CD4-positive, alpha-beta T cell treated with Interleukin-4 for 4 hours (primary cell): ENCODE results near the gene SYNJ1.
"Not testable (repeated sequence)": the region's sequence is repeated elsewhere in the genome, so short reads cannot be mapped to it uniquely, and the experiment has no call there.

Experiments
- DNase-seq: peaks from one replicate; pipeline ENCODE4 v3.0.0-alpha.2; 2020

Gene SYNJ1

DNA sequence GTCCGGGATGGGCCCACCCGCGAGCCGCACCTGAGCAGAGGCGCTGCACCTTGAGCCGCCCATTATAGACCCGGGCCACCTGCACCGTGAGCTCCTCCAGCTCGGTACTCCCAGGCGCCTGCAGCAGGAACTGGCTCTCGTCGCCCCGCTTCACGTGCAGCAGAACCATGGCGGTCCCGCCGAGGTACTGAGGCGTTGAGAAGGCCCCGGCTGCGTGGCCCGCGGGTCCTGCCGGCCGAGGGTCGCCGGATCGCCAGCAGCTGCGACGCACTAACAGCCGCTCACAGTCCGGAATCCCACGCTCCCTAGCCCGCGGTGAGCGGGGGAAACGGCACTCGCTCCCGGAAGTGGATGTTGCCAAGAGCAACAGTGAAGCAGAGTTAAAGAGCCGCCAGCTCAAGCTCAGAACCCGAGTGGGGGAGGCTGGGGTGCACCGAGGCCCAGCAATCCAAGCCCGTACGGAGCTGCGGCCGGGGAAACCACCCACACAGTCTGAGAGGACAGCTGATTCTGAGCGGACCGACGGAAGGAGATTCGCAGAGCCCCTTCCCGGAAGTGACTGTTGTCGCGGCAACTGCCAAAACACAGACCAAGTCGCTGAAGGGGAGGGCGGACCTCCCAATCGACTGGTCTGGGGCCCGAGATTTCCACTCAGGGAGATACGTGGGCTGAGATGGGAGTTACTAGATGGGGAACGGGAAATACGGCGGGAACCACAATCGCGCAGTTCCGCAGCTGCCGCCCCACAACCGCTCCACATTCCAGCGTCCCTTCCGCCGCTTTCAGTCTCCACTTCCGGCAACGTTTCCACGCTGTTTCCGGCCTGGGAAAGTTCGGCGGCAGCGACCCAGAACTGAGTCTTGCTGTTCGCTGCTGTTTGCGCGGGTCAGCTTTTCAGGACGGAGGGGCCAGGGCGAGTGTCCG, 115.5 kb downstream of the SYNJ1 start, which contains the start of gene CFAP298:
Gene CFAP298, minus strand, starts transcription at position 303 of the 924 bp plus-strand sequence. Its CDS starts 134 bp downstream, at position 169.
- DNase-seq = peak; percentile 92

DNA sequence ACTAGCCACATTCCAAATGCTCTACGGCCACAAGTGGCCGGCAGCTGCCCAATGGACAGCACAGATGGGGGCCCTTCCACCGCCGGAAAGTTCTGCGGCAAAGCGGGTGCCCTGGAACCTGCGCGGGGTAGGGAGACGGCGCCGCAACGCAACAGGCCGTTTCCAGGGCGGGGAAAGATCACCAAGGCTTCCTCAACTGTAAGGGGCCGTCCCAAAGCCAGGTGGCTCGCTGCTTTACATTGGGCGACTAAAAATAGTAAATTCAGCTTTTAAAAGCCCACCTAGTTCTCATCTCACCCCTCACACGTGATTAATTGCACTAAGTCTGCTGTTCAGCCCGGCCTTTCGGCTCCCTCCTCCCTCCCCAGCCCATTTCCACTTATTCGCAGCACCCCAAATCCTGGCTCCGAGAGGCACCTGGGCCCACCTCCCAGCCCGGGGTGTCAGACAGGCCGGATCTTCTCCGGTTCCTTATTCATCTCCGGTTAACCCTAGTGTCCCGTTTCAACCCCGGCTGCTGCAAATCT, 116.3 kb downstream of the SYNJ1 start:
- DNase-seq = peak; percentile 10

DNA sequence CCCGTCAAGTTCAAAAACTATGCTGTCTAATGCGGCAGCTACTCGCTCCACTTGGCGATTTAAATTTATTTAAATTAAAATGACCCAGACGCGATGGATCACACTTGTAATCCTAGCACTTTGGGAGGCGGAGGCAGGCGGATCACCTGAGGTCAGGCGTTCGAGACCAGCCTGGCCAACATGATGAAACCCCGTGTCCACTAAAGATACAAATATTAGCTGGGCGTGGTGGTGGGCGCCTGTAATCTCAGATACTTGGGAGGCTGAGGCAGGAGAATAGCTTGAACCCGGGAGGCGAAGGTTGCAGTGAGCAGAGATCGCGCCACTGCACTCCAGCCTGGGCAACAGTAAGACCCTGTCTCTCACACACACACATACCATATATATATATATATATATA, 116.9 kb downstream of the SYNJ1 start:
- not testable (repeated sequence) for DNase-seq

DNA sequence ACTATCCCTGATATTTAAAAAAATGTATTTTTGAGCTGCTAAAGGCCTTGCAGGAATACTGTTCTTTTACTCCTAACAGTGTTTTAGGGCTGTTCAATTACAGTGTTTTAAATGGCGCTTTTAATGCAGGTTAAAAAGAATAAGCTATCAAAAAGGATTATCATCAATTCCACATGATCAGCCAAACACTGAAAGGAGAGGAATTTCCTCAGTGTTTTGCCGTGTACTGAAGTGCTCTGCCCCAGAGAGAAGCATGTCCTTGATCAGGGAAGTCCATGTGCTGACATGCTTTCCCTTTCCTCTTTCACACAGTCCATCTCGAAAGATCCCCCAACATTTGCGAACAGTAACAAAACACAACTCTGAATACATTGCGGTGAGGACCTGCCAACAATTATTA, 119.0 kb downstream of the SYNJ1 start:
- no peak for DNase-seq

DNA sequence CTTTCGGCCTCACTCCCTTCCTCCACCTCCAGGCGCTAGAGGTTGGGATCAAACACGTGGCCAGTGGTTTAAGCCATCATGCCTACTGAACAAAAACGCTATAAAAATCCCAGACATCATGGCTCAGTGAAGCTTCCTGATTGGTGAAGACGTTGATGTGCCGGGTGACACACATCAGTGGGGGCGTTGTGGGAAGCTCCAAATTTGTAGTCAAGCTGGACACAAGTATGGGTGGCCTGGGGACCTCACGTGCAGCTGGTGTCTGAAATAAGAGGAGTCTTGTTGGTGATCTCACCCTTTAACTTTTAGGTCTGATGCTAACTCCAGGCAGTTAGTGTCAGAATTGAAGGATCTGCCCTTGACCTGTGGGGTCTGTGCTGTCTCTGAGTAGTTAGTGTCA, 122.3 kb downstream of the SYNJ1 start:
- no peak for DNase-seq

DNA sequence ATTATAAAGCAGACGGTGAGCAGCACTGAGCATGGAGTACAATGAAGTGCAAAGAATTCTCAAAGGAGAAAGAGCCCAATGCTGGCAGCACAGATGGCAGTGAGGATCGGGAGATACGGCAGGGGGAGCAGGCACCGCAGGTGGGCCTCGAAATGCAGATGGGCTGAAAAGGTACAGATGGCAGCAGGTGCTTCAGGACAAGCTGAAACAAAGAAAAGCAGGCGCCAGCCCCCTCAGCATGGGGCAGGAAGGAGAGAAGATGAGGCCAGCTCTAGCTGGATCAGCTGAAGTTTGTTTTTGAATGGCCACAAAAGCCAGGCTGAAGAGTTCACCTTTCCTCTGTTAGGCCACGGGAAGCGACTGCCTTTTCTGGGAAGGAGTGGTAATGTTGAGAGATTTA, 123.3 kb downstream of the SYNJ1 start:
- DNase-seq = no peak

DNA sequence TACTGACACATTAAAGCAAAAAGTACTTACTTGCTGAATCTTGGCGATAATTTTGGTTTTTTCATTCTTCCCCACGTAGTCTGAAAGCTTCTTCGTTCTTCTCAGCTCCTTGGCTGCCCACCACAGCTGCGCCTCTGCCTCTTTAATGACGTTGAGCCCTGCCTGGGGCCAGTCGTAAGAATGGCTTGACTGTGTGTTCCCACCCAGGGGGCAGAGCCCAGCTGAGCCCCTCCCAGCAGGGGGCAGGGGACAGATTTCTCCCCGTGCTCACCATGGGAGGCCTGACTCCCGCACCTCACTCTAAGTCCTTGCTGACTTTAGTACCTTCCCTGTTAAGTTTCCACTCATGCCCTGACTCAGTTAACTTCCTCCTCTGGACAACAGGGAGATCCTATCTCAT, 124.7 kb downstream of the SYNJ1 start:
- no peak for DNase-seq

DNA sequence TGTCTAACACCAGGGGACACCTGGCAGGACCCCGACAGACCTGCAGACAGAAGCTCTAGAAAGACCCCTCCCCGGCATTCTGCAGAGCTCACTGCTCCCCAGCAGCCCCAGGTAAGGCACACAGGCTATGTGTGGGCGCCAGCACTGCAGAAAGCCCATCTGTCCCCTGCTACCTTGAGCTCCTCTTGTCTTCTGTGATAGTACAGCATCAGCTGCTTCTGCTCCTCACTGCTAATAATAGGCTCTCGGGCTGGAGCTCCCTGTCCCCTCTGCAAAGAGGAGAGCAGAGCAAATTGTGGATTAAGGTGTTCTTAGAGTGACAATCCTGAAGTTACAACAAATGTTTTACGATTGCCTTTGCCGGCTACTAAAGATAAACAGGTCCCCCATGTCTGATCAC, 125.7 kb downstream of the SYNJ1 start:
- DNase-seq = no peak

DNA sequence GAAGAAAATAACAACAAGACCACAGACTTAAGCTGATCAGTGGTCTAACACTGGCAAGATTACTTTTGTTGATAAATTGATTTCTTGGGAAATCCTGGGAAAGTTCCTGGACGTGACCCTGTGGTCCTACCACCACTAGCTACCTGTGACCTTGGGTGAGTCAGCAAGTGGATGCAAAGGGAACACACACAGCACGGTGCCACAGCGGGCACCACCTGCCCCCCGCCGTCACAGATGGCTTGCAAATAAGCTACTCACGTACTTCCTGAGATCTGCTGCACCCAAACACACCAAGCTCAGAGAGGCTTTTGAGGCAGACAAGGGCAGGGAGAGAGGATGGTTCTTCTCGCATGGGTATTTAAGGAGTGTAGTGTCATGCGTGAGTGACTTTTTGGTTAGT, 128.3 kb downstream of the SYNJ1 start:
- DNase-seq = no peak

DNA sequence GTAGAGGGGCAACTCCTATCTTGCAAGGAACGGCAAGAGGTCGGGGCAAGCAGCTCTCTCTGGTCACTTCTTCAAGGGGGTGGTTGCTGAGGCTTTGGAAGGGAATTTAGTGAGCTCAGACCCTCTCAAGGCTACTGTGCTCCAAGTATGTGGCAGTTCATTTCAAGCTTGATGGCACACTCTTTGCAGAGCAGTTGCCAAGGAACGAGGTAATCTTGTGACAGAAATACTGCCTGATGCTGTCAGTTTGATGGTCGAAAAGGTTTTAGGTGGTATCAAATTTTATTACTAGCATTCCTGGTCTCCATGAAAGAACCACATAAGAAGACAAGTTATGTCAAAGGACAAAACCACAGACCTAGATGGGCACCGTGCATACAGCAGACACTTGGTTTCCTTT, 128.7 kb downstream of the SYNJ1 start:
- DNase-seq = no peak

DNA sequence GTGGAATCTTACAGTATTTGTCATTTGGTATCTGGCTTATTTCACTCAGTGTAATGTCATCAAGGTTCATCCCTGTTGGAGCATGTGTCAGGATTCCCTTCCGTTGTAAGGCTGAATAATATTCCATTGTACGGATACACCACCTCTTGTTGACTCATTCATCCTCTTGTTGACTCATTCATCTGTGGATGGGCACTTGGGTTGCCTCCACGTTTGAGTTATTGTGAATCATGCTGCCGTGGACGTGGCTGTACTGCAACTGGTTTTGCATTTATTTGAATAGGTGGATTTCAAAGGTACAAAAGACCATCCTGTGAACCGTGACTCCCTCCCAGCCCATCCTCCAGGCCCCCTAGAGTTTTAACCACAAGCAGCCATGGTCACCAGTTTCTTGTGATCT, 130.6 kb downstream of the SYNJ1 start:
- DNase-seq = no peak

DNA sequence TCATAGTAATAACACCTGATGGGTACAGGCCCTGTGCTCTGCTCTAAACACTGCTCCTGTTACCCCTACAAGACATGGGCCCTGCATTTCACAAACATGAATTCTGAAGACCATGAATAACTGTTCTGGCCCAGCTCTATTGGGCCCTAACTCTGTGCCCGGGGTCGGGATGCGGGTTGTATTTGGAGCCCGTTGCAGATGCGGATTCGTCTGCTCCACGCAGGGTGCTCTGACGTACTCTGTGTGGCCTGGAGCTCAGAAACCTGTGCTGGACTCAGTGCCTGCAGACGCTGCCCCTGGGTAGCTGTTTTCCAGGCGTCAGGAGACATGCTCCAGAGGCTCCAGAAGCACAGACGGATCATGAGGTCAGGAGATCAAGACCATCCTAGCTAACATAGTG, 132.4 kb downstream of the SYNJ1 start:
- no peak for DNase-seq

DNA sequence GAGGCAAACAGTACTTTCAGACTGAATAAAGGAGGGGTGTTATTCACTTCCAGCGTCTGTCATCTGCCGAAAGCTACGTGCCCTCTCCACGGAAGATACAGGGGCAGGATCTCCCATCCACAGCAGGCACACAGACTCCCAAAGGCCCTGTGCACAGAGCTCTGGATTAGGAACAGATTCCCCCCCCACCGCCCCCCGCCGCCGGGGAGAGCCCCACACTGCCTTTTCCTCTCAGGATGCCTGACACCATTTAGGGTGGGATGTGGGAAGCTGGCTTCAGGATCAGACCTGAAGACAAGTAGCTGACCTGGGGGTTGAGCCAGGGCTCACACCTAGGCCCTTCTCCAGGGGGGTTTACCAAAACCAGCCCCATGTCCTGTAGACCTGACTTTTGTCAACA, 134.1 kb downstream of the SYNJ1 start:
- no peak for DNase-seq

DNA sequence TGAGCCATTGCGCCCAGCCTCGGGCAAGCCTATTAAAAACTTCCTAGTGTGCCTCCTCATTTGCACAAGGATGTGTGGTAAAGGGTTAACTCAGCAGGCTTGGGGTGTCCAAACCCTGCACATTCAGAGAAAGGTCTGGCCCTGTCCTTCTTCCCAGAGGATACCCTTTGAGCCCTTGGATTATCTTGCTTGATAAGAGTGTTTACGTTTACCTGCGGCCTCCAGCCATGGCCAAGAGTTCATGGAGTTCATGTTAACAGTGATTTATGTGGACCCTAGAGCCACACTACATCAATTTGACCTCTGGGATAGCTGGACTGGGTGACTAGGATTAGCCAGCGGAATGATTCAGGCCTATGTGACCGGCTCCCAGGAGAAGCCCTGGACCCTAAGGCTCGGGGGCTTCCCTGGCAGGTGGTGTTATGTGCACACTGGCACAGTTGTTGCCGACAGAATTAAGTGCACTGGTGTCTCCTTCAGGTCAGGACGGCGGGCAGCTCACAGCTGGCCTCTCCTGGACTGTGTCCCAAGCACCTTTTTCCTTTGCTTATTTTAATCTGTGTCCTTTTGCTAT, 134.8 kb downstream of the SYNJ1 start:
- no peak for DNase-seq

DNA sequence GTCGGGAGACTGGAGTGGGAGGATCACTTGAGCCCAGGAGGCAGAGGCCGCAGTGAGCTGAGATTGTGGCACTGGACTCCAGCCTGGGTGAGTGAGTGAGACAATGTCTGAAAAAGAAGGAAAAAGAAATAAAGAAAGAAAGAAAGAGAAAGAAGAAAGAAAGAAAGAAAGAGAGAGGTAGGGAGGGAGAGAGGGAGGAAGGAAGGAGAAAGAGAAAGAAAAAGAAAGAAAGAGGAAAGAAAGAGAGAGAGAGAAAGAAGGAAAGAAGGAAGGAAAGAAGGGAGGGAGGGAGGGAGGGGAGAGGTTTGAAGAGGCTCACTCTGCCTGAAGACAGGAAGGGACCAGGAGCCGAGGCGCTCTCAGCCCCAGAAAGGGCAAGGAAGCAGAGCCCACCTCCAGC, 137.7 kb downstream of the SYNJ1 start:
- no peak for DNase-seq

DNA sequence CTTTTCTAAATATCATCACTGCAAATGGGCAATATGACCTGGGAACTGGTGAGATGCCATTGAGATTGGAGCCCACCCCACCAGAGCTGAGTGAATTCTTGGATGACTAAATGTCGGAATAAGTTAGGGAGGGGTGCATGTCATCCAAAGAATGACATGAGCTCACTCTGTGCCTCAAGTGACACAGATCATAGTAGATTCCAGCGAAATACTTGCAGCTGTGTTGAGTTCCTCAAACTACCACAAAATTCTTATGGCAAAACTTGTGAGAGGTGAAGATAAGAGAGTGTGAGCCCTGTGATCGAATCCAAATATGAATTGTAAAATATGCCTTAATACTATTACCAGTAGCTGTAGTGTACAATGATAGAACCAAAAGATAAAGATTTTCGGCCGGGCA, 140.2 kb downstream of the SYNJ1 start:
- DNase-seq = no peak

DNA sequence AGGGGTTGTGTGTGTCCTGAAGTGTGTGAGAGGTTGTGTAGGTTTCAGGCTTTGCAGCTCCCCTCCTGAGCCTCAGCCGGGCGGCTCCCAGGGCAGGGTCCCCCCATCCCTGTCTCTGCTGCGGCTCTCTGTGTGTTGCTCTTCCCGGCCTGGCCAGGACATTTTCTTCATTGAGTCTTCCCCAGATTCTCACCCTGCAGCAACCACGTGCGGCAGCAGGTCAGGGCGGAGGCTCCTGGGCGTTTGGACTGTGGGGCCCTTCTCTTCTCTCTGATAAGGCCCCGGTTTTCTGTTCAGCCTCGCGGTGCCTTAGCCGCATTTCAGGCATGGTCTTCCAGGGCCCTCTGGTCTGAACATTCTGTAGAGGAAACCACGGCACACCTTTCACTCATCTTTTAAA, 140.7 kb downstream of the SYNJ1 start:
- DNase-seq = no peak

DNA sequence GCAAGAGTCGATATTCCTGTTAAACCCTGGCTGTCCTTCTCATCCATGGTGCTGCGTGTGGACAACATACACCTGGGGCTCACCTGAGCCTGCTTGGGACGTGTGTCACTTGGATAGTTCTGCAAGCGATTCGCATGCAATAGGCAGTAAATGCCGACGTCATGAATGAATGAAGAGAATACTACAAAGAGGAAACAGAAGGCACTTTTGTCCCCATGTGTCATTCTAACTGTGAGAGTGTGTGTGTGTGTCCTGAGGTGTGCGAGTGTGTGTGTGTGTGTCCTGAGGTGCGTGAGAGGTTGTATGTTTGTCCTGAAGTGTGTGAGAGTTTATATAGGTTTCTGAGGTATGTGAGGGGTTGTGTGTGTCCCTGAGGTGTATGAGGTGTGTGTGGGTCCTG, 141.8 kb downstream of the SYNJ1 start:
- no peak for DNase-seq

DNA sequence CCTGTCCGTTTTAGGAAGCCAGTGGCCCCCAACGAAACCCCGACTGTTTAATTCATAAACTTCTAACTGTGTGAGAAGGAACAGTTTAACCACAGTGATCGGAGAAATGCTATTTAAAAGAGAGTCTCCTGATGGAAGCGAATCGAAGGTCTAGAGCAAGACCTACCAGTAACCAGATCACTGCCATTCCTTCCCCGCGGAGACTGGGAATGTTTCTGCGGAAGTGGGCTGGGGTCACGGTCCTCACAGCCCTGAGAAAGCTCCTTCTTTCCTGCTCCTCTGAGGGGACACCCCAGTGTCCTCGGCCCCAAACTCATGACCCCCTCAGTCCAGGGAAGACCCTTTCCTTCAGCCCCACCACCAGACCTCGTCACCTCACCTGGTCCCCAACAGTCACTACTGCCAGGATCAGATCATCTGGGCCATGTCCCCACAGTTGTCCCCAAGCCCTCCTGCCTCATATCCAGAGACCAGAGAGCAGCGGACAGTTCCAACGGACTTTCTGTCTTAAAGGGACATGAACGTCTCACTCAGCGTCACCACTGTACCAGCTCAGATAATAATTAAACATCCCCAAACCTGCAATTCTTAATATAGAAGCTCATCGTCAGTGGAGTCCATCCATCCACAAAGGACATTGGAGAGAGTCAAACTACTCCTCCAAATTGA, 142.6 kb downstream of the SYNJ1 start, which contains the start of gene TCP10L:
Gene TCP10L, minus strand, starts transcription at position 482 of the 669 bp plus-strand sequence. CDS start 1,219 bp downstream, outside the sequence.
- no peak for DNase-seq

DNA sequence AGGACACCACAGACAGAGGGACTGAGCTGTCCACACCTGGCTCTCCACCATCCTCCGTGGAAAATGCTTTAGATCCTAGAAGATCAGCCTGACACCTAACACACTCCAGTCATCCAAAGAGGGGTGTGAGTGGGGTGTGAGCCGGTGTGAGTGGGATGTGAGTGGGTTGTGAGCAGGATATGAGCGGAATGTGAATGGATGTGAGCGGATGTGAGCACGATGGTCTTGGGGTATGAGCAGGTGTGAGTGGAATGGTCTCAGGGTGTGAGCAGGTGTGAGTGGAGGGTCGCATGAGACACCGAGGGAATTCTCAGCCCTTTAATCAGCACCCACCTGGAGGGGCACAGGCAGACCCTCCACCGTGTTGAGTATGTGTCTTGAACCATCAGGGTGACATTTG, 143.3 kb downstream of the SYNJ1 start:
- no peak for DNase-seq

DNA sequence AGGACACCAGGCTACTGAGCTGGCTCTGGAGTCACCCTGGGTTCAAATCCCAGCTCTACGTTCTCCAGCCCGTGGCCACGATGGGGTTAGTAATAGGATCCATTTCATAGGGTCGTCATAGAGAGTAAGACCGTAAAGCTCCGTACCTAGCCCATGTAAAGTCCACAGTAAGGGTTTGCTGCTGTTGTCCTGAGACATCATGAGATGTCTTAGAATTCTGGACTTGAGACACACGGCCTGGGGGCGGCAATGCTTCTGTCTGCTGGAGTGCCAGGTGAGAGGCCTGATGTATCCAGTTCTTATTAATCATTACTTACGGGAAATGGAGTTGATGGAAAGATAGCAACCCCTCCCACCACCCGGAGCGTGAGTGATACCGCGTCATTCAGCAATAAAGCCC, 146.1 kb downstream of the SYNJ1 start:
- no peak for DNase-seq

DNA sequence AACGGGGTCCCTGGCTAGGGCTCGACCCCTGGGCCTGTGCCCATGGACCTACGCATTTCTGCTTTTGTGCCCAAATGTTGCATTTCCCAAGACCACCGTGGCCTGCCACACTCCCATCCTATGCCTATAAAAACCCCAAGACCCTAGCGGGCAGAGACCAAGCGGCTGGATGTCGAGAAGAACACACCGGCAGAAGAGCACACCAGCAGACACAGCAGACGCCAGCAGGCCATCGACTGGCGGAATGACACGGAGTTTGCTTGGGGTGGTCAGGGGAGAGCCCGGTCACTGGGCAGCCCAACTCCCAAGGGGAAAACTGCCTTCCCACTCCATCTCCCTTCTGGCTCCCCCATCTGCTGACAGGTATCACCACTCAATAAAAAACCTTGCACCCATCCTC, 146.9 kb downstream of the SYNJ1 start:
- DNase-seq = no peak
